ENCODE measurements around the gene CCDC83.

- TF ChIP-seq EZH2 (IDR thresholded peaks at IDR 0.05; ENCODE audit: borderline replicate concordance, low read depth, low read length, severe bottlenecking) (no peak), FOS (IDR thresholded peaks at IDR 0.05; ENCODE audit: borderline replicate concordance, insufficient read depth, low read length) (no peak), POLR2AphosphoS5 (IDR thresholded peaks at IDR 0.05; ENCODE audit: insufficient read depth, low read depth, low read length) (no peak), MYC (IDR thresholded peaks at IDR 0.05; ENCODE audit: low read depth, low read length) (no peak)
- TF ChIP-seq, protein P1, sequence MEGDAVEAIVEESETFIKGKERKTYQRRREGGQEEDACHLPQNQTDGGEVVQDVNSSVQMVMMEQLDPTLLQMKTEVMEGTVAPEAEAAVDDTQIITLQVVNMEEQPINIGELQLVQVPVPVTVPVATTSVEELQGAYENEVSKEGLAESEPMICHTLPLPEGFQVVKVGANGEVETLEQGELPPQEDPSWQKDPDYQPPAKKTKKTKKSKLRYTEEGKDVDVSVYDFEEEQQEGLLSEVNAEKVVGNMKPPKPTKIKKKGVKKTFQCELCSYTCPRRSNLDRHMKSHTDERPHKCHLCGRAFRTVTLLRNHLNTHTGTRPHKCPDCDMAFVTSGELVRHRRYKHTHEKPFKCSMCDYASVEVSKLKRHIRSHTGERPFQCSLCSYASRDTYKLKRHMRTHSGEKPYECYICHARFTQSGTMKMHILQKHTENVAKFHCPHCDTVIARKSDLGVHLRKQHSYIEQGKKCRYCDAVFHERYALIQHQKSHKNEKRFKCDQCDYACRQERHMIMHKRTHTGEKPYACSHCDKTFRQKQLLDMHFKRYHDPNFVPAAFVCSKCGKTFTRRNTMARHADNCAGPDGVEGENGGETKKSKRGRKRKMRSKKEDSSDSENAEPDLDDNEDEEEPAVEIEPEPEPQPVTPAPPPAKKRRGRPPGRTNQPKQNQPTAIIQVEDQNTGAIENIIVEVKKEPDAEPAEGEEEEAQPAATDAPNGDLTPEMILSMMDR (IDR thresholded peaks at IDR 0.05; ENCODE audit: extremely low read depth in 1 of 2, insufficient read depth in 1 of 2, low read depth in 1 of 2, low read length in 2 of 2): no peak
Measured at GRCh38 chr11:85809191-85809590, 46.0 kb upstream of the CCDC83 start.

Measured in endothelial cell of umbilical vein (primary cell).